Activated CD8-positive, alpha-beta memory T cell treated with anti-CD3 and anti-CD28 coated beads, Interleukin-2, amount 50 U/mL, for 24 hours (primary cell): ENCODE results near the gene PPIP5K1.

ENCODE experiments used
- DNase-seq: peaks from one replicate; pipeline ENCODE4 v3.0.0-alpha.2; 2020; ENCODE audit errors: extremely low read depth

The PPIP5K1 gene

DNA sequence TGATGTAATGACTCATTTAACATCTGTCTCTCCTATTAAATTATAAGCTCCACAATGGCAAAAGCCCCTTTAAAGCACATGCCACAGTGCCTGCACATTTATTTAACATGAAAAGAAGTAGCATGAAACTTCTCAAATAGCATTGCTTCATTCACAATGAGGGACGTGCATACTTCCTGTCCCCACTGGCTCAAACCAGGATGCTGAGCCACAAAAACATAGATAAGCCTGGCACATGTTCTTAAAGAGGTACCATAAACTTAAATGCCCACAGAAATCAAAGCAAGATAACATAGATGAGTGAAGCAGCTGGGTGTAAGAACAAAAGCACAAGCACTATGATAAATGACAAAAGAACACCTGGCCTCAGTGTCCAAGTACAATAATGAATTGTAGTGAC is 100.8 kb downstream of the PPIP5K1 start:
- DNase-seq: no peak

DNA sequence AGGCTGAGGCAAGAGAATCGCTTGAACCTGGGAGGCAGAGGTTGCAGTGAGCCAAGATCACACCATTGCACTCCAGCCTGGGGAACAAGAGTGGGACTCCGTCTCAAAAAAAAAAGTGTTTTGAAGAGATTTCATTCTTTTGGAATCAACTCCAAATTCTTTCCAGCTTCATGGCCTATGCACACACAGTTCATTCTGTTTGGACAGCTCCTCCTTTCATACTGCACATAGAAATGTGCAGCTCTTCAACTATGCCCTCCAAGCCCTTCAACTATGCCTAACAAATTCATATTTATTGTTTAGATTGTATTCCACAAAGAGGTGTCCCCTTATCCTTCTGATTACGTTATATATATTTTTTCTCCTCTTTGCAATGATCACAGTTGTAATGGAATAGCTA is 101.2 kb downstream of the PPIP5K1 start:
- no peak for DNase-seq

DNA sequence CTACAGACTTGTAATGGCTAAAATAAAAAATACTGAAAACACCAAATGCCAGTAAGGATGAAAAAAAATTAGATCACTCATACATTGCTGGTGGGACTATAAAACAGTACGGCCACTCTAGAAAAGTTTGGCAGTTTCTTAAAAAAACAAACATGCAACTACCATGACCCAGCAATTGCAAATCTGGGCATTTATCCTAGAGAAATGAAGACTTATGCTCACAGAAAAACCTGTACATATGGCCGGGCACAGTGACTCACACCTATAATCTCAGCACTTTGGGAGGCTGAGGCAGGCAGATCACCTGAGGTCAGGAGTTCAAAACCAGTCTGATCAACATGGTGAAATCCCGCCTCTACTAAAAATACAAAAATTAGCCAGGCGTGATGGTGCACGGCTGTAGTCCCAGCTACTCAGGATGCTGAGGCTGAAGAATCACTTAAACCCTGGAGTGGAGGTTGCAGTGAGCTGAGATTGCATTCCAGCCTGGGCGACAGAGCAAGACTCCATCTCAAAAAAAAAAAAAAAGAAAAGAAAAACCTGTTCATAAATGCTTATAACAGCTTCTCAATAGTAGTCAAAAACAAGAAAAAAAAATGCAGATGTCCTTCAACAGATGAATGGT is 102.6 kb downstream of the PPIP5K1 start:
- DNase-seq: no peak

DNA sequence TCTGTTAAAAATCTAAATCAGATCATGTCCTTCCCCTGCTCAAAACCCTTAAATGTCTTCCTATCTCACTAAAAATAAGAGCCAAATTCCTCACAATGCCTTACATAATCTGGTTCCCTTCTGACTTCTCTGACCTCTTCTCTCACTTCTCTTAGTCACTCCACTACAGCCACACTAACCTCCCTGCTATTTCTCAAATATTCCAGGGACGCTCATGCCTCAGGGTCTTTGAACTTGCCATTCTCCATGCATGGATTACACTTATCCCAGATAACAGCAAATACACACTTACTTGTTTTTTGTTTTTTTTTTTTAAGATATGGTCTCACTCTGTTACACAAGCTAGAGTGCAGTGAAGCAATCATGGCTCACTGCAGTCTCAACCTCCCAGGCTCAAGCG is 105.6 kb downstream of the PPIP5K1 start:
- DNase-seq: no peak
